ENCODE measurements around the gene HOXC5. TPM values are rescaled to one million over a fixed set of nuclear protein-coding genes. Genes with fewer than 3 reads are reported as not detected.

The HOXC5 gene
- total RNA-seq, 4 donors from 2014 or later, result 0.58 to 2.2 (median 0.97) TPM; not detected in 1

GRCh38 chr12:54038284-54038870, 5.5 kb downstream of the HOXC5 start:
- DNase-seq (ENCODE audit: low spot score in 2 of 2), result no peak
- 42 to 53% methylated on average over 5 of the region's 5 CpGs for WGBS, 2 donors
- intact Hi-C loops (cut with DNase I; ENCODE audit: low total_unique reads), result no loop called here
- no peak overlapping the region for H3K4me3 ChIP-seq (ENCODE audit: low read depth, poor library complexity, severe bottlenecking)
- TF ChIP-seq CTCF (IDR thresholded peaks at IDR 0.05) (no peak), POLR2A (IDR thresholded peaks at IDR 0.05) (no peak)

- intact Hi-C loops (cut with DNase I; ENCODE audit: low total_unique reads), result no loop called here
- peak in 1 of 2 donors; percentile 93 for DNase-seq (ENCODE audit: low spot score in 2 of 2)
- TF ChIP-seq POLR2A (IDR thresholded peaks at IDR 0.05) (no peak), CTCF (IDR thresholded peaks at IDR 0.05) (no peak)
- H3K4me3 ChIP-seq (ENCODE audit: low read depth, poor library complexity, severe bottlenecking), result no peak overlapping the region
- WGBS, 2 donors, result 34 to 45% methylated on average over 9 of the region's 9 CpGs
These were observed 6.1 kb downstream of the HOXC5 start for GRCh38 chr12:54038871-54039414.

GRCh38 chr12:54039417-54040147, 6.7 kb downstream of the HOXC5 start:
- TF ChIP-seq POLR2A (IDR thresholded peaks at IDR 0.05), result no peak
- no peak for TF ChIP-seq CTCF (IDR thresholded peaks at IDR 0.05)
- WGBS, 2 donors, result 40 to 42% methylated on average over 16 of the region's 16 CpGs
- no peak for DNase-seq (ENCODE audit: low spot score in 2 of 2)
- no peak overlapping the region for H3K4me3 ChIP-seq (ENCODE audit: low read depth, poor library complexity, severe bottlenecking)
- intact Hi-C loops (cut with DNase I; ENCODE audit: low total_unique reads), result loop anchor here (10.0 kb wide), 1 partner anchor 85 kb away; no protein-coding TSS in a partner anchor

- WGBS, 2 donors, result 49 to 55% methylated on average over 4 of the region's 4 CpGs
- H3K4me3 ChIP-seq (ENCODE audit: low read depth, poor library complexity, severe bottlenecking), result no peak overlapping the region
- no peak for TF ChIP-seq CTCF (IDR thresholded peaks at IDR 0.05)
- TF ChIP-seq POLR2A (IDR thresholded peaks at IDR 0.05), result no peak
- intact Hi-C loops (cut with DNase I; ENCODE audit: low total_unique reads), result loop anchor here (10.0 kb wide), 1 partner anchor 85 kb away; no protein-coding TSS in a partner anchor
- DNase-seq (ENCODE audit: low spot score in 2 of 2), result no peak
These were observed 7.3 kb downstream of the HOXC5 start for GRCh38 chr12:54040148-54040494.

- DNase-seq (ENCODE audit: low spot score in 2 of 2), result no peak
- no peak overlapping the region for H3K4me3 ChIP-seq (ENCODE audit: low read depth, poor library complexity, severe bottlenecking)
- intact Hi-C loops (cut with DNase I; ENCODE audit: low total_unique reads), result loop anchor here (10.0 kb wide), 1 partner anchor 84 kb away; no protein-coding TSS in a partner anchor
- 75 to 77% methylated on average over 3 of the region's 3 CpGs for WGBS, 2 donors
- TF ChIP-seq CTCF (IDR thresholded peaks at IDR 0.05), result no peak
- TF ChIP-seq POLR2A (IDR thresholded peaks at IDR 0.05), result no peak
These were observed 7.8 kb downstream of the HOXC5 start for GRCh38 chr12:54040648-54041047.

Measured in lower leg skin (tissue), 4 donors.